Skeletal muscle tissue (tissue), 4 donors: ENCODE results near the gene UBQLN1. TPM values are rescaled to one million over a fixed set of nuclear protein-coding genes. Genes with fewer than 3 reads are reported as not detected.
"Not testable (repeated sequence)": the region's sequence is repeated elsewhere in the genome, so short reads cannot be mapped to it uniquely, and the experiment has no call there.

Source experiments
- H3K27ac ChIP-seq: one replicate; pipeline ENCODE4 v1.7.0; 2013; ENCODE audit warnings: mild to moderate bottlenecking, low read depth, low read length, inconsistent platforms
- H3K27me3 ChIP-seq, 3 donors: one replicate each; pipeline ENCODE4 v1.7.0; 2013; ENCODE audit warnings: low read length in 3 of 3; ENCODE audit not compliant: control insufficient read depth in 3 of 3, insufficient read depth in 3 of 3
- H3K36me3 ChIP-seq, 3 donors: one replicate each; pipeline ENCODE4 v1.7.0; 2013; ENCODE audit warnings: low read length in 3 of 3; ENCODE audit not compliant: control insufficient read depth in 3 of 3, insufficient read depth in 3 of 3
- H3K4me1 ChIP-seq, 3 donors: one replicate each; pipeline ENCODE4 v1.7.0; 2013; ENCODE audit warnings: low read length in 3 of 3, mild to moderate bottlenecking in 3 of 3; ENCODE audit not compliant: control insufficient read depth in 3 of 3, insufficient read depth in 3 of 3
- H3K4me3 ChIP-seq, 3 donors: one replicate each; pipeline ENCODE4 v1.7.0; 2013; ENCODE audit warnings: low read length in 3 of 3
- H3K9ac ChIP-seq, 3 donors: one replicate each; pipeline ENCODE4 v1.7.0; 2013; ENCODE audit warnings: low read length in 3 of 3, mild to moderate bottlenecking in 3 of 3, moderate library complexity in 2 of 3, low read depth in 1 of 3
- H3K9me3 ChIP-seq, 3 donors: one replicate each; pipeline ENCODE4 v1.7.0; 2013; ENCODE audit warnings: low read length in 3 of 3; ENCODE audit not compliant: control insufficient read depth in 3 of 3
- total RNA-seq: library from RNA; depleted of rRNA; stranded (reverse); fragments of >200 nt; gene quantifications from one replicate; pipeline ENCODE4 v1.2.3, GENCODE V29; 2014
- donor health status: Osteomylitis.

The UBQLN1 gene
- total RNA-seq, 1 donor from 2014 or later: 92.4 TPM

DNA sequence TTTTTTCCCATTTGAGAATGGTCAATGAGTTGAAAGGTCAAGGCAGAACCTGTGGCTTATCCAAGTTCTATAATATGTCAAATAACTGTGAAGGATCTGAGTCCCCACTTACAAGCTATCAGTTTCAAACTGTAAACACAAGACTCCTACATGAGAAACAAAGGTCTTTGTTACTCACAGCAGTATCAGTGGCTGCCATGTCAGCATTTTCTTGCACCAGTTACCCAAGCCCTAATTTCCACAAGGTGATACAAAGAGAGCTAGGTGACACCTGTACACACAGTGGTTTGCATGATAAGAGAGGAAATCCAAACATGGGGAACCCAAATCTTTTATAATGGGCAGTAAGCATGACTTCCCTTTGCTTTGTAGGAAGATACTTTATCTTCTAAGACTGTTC, 8.0 kb upstream of the UBQLN1 start:
- Histone ChIP-seq H3K36me3 (no peaks in the 10 kb centered on the region), H3K9ac (no peak overlapping the region), H3K27me3 (no peaks in the 10 kb centered on the region), H3K27ac (no peak overlapping the region), H3K4me3 (no peak overlapping the region), H3K4me1 (no peaks in the 10 kb centered on the region), H3K9me3 (no peaks in the 10 kb centered on the region)

DNA sequence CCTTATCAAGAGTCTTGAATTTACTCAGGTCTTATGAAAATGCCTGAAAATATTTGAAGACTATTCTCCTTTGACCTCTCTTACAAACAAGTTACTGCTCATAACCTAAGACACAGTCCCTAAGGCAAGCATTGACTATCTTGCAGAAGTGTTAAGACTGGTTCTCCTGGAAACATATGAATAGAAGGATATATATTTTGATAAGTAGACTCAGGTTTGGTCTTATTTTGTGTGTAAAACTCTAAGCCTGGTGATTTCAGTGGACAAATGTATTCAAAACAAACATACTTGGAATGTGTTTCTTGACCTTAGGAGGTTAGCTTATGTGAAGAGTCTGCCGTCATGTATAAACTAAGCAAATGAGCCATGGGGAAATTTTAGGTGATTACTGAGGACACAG, 7.5 kb upstream of the UBQLN1 start:
- no peak overlapping the region for H3K27ac ChIP-seq
- no peak overlapping the region for H3K9ac ChIP-seq
- no peaks in the 10 kb centered on the region for H3K36me3 ChIP-seq
- no peaks in the 10 kb centered on the region for H3K4me1 ChIP-seq
- no peaks in the 10 kb centered on the region for H3K9me3 ChIP-seq
- no peak overlapping the region for H3K4me3 ChIP-seq
- no peaks in the 10 kb centered on the region for H3K27me3 ChIP-seq

DNA sequence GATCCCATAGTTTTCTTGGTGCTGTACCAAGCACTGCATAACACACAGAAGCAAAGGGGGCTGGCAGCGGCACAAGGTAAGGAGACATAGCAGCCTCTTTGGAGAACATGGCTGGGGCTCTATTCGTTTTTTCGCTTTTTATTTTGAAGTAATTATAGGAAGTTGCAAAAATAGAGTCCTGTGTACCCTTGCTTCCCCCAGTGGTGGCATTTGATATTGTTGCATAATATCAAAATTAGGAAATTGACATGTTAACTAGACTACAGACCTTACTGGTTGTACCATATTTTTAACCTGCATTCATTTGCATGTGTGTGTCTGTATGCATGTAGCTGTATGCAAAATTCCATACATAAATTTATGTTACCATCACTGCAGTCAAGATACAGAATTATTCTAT, 6.6 kb upstream of the UBQLN1 start:
- H3K9ac ChIP-seq: no peak overlapping the region
- H3K27ac ChIP-seq: no peak overlapping the region
- H3K27me3 ChIP-seq: no peaks in the 10 kb centered on the region
- H3K4me3 ChIP-seq: no peak overlapping the region
- peaks cover 0 to 1% (median 0%) of the 10 kb centered on the region in 3 donors for H3K4me1 ChIP-seq
- no peaks in the 10 kb centered on the region for H3K9me3 ChIP-seq
- H3K36me3 ChIP-seq: no peaks in the 10 kb centered on the region

DNA sequence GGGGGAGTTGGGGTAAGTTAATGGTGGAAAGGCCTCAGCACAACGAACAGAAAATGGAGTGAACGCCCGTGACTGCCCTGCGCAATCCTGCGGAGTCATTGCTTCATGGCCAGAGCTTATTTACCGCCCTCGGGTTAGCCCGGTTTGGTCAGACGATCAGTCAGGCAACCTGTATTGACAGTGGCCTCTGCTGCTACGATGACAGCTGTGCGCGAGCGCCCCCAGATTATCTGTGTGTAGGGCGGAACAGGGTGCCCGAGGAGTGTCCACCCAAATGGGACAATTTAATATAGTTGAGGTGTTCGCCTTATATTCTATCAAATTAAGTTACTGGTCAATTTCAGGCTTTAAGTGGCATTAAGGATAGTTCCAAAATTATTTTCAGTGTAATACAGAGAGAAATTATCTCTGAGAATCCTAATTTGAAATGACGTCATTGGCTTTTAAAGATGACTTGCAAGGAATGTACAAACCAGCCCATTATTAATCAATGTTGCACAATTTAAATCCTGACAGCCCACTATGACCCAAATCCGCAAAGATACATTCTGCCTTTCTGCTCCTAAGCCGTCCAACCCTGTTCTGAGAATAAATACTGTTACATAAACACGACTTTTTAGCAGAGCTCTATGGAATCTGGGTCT, 879 bp upstream of the UBQLN1 start:
- H3K27ac ChIP-seq: peak overlapping the region; percentile 100
- H3K4me1 ChIP-seq: peaks cover 3 to 17% (median 13%) of the 10 kb centered on the region in 3 donors
- peak overlapping the region; percentile 91 to 94 (median 92) for H3K4me3 ChIP-seq
- H3K9ac ChIP-seq: peak overlapping the region; percentile 97 to 100 (median 97)
- no peaks in the 10 kb centered on the region for H3K9me3 ChIP-seq
- no peaks in the 10 kb centered on the region for H3K36me3 ChIP-seq
- no peaks in the 10 kb centered on the region for H3K27me3 ChIP-seq

DNA sequence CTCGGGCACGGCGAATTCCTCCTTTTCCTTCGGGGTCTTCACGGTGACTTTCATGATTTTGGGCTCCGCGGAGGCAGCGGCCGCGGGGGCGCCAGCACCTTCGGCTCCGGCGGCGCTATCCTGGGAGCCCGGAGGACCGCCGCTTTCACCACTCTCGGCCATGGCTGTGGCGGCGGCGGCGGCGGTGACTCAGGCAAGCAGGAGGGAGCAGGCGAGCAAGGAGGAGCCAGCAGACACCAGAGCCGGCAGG, 315 bp downstream of the UBQLN1 start:
- no peaks in the 10 kb centered on the region for H3K9me3 ChIP-seq
- H3K4me3 ChIP-seq: peak overlapping the region; percentile 91 to 94 (median 92)
- no peaks in the 10 kb centered on the region for H3K27me3 ChIP-seq
- H3K4me1 ChIP-seq: peaks cover 8 to 21% (median 20%) of the 10 kb centered on the region in 3 donors
- H3K27ac ChIP-seq: peak overlapping the region; percentile 100
- no peaks in the 10 kb centered on the region for H3K36me3 ChIP-seq
- peak overlapping the region; percentile 97 to 100 (median 97) for H3K9ac ChIP-seq

DNA sequence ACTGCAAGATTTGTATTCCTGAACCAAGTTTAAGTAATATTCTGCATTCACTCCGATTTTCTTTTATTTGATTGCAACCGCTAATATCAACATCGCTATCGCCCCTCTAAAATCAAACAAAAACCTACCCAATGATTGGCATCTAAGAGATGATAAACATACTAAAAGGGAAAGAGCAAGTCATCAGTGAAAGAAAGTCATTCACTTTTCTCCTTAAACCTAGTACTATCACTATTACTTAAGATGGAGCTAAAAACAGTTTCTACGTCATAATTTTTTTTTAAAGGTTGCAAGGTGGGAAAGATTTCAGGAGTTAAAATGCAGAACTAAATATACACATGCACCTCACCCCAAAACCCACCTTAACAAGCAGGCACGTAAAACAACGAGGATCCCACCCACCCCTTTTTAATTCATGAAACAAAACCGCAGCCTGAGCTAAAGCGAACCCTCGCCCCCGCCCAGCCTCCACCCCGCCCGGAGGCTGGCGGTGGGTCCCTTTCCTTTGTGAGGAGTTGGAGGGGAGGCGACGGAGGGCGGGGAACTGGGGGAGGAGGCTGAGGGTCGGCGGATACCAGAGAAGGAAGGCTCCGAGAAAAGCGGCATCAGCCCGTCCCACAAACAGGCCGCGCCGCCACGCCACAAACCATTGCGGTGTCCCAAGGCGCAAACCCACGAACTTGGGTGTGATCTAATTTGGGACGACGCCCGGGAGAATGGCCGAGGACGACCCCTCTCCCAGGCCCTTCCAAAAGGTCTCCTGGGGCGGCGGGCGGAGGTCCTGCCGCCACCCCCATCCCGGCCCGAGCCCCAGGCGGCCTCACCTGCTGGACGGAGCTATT, 861 bp downstream of the UBQLN1 start:
- H3K27me3 ChIP-seq: no peaks in the 10 kb centered on the region
- H3K36me3 ChIP-seq: no peaks in the 10 kb centered on the region
- H3K4me1 ChIP-seq: peaks cover 10 to 26% (median 20%) of the 10 kb centered on the region in 3 donors
- peak overlapping the region; percentile 91 to 94 (median 92) for H3K4me3 ChIP-seq
- no peaks in the 10 kb centered on the region for H3K9me3 ChIP-seq
- peak overlapping the region; percentile 100 for H3K27ac ChIP-seq
- H3K9ac ChIP-seq: peak overlapping the region; percentile 97 to 100 (median 97)

DNA sequence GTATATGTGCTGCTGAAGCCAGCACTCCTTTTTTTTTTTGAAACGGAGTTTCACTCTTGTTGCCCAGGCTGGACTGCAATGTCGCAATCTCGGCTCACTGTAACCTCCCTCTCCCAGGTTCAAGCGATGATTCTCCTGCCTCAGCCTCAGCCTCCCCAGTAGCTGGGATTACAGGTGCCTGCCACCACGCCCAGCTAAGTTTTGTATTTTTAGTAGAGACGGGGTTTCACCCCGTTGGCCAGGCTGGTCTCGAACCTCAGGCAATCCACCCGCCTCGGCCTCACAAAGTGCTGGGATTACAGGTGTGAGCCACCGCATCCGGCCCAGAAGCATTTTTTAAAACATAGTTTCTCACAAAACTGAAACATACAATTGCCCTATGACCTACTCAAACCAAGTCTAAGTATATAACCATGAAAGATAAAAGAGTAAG, 2.5 kb downstream of the UBQLN1 start:
- peak overlapping the region in 1 of 3 donors; percentile 91 for H3K4me3 ChIP-seq
- H3K9me3 ChIP-seq, H3K9ac ChIP-seq, H3K36me3 ChIP-seq, H3K27me3 ChIP-seq: not testable (repeated sequence)
- peak overlapping the region; percentile 100 for H3K27ac ChIP-seq
- peaks cover 10 to 39% (median 28%) of the 10 kb centered on the region in 3 donors for H3K4me1 ChIP-seq

DNA sequence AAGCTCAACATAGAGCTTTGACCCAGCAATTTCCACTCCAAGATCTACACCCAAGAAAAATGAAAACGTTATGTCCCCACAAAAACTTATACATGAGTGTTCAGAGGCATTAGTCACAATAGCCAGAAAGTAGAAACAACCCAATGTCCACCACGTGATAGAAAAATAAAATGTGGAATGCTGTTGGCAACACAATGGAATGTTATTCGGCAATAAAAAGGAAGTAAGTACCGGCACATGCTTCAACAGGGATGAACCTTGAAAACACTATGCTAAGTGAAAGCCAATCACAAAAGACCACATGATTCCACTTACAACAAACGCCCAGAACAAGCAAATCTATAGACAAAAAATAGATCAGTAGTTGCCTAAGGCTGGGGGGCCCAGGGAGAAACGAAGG, 6.0 kb downstream of the UBQLN1 start:
- no peak overlapping the region for H3K27ac ChIP-seq
- H3K9ac ChIP-seq: no peak overlapping the region
- H3K4me3 ChIP-seq: peak overlapping the region in 2 of 3 donors; percentile 2 to 24
- no peaks in the 10 kb centered on the region for H3K36me3 ChIP-seq
- no peaks in the 10 kb centered on the region for H3K9me3 ChIP-seq
- no peaks in the 10 kb centered on the region for H3K27me3 ChIP-seq
- H3K4me1 ChIP-seq: peaks cover 14 to 39% (median 23%) of the 10 kb centered on the region in 3 donors

DNA sequence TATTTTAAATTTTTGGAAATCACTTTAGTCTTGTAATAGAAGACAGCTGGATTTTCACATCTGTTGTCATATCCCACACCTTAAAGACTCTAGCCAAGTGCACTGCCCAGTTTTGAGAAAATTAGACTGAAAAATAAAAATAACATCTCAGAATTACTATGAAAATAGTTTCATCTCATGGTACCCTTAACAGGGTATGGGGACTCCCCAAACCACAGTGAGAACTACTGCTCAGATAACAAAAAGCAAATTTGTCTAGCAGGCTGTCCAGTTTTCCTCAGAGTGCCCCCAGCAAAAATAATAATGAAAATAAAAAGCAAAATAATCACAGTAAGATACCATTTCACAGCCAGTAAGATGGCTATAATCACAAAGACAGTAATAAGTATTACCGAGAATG, 6.5 kb downstream of the UBQLN1 start:
- H3K4me1 ChIP-seq: peaks cover 14 to 37% (median 22%) of the 10 kb centered on the region in 3 donors

DNA sequence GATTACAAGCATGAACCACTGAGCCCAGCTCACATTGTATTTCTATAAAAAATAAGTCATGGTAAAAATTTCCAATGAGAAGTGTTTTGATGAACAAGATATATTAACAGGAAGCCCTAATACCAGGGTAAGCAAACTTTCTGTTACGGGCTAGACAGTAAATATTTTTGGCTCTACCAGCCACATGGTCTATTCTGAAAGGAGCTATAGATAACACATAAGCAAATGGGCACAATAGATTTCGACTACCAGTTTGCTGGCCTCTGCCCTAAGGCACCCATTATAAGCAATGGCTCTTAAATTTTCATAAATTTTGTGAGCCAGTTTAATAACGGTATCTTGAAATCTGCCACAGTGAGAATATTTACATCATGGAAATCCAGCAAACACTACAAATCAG, 8.1 kb downstream of the UBQLN1 start:
- Histone ChIP-seq H3K4me1 (peaks cover 11 to 26% (median 17%) of the 10 kb centered on the region in 3 donors), H3K36me3 (no peaks in the 10 kb centered on the region), H3K27ac (no peak overlapping the region), H3K4me3 (no peak overlapping the region), H3K27me3 (no peaks in the 10 kb centered on the region), H3K9ac (no peak overlapping the region), H3K9me3 (no peaks in the 10 kb centered on the region)

More for the DNA sequence above, 6.5 kb downstream of the UBQLN1 start:
- Histone ChIP-seq H3K9ac (no peak overlapping the region), H3K27ac (no peak overlapping the region), H3K9me3 (no peaks in the 10 kb centered on the region), H3K27me3 (no peaks in the 10 kb centered on the region), H3K36me3 (no peaks in the 10 kb centered on the region), H3K4me3 (peak overlapping the region in 1 of 3 donors; percentile 2)
